ENCODE measurements around the gene OLA1.

The OLA1 gene

GRCh38 chr2:174202188-174202587, 46.1 kb downstream of the OLA1 start:
- Histone ChIP-seq H3K9me3 (ENCODE audit: control insufficient read depth, insufficient read depth, low read length) (no peaks in the 10 kb centered on the region), H3K27me3 (ENCODE audit: control insufficient read depth, low read length) (no peaks in the 10 kb centered on the region), H3K36me3 (ENCODE audit: control insufficient read depth, low read length) (peaks cover 13% of the 10 kb centered on the region), H4K20me1 (ENCODE audit: control insufficient read depth, insufficient read depth, low read depth, low read length) (peaks cover 7% of the 10 kb centered on the region; the same call in 1 of the 2 replicates), H3K9me2 (replicated peaks; ENCODE audit: control insufficient read depth, low read length) (no peaks in the 10 kb centered on the region), H3K27ac (ENCODE audit: low read depth, low read length) (no peak overlapping the region), H3K4me2 (ENCODE audit: low read length) (no peak overlapping the region), H3F3A (ENCODE audit: control insufficient read depth, insufficient read depth) (no peaks in the 10 kb centered on the region), H3K4me3 (ENCODE audit: low read length) (no peak overlapping the region), H3K4me1 (ENCODE audit: control insufficient read depth, low read length) (no peaks in the 10 kb centered on the region), H3K79me2 (ENCODE audit: control insufficient read depth, low read length) (peaks cover 81% of the 10 kb centered on the region)
- TF ChIP-seq CTCF (IDR thresholded peaks at IDR 0.05; ENCODE audit: low read depth, low read length, poor library complexity, severe bottlenecking) (no peak), EZH2phosphoT487 (IDR thresholded peaks at IDR 0.05; ENCODE audit: borderline replicate concordance, low read length) (no peak)

- no peaks in the 10 kb centered on the region for H3F3A ChIP-seq (ENCODE audit: control insufficient read depth, insufficient read depth)
- H3K36me3 ChIP-seq (ENCODE audit: control insufficient read depth, low read length) = peaks cover 13% of the 10 kb centered on the region
- no peak overlapping the region for H3K4me2 ChIP-seq (ENCODE audit: low read length)
- no peak for TF ChIP-seq EZH2phosphoT487 (IDR thresholded peaks at IDR 0.05; ENCODE audit: borderline replicate concordance, low read length)
- TF ChIP-seq CTCF (IDR thresholded peaks at IDR 0.05; ENCODE audit: low read depth, low read length, poor library complexity, severe bottlenecking) = no peak
- H3K4me3 ChIP-seq (ENCODE audit: low read length) = no peak overlapping the region
- H3K9me2 ChIP-seq (replicated peaks; ENCODE audit: control insufficient read depth, low read length) = no peaks in the 10 kb centered on the region
- H3K79me2 ChIP-seq (ENCODE audit: control insufficient read depth, low read length) = peaks cover 69% of the 10 kb centered on the region
- no peak overlapping the region for H3K27ac ChIP-seq (ENCODE audit: low read depth, low read length)
- H4K20me1 ChIP-seq (ENCODE audit: control insufficient read depth, insufficient read depth, low read depth, low read length) = peaks cover 7% of the 10 kb centered on the region; the same call in 1 of the 2 replicates
- no peaks in the 10 kb centered on the region for H3K27me3 ChIP-seq (ENCODE audit: control insufficient read depth, low read length)
- H3K9me3 ChIP-seq (ENCODE audit: control insufficient read depth, insufficient read depth, low read length) = no peaks in the 10 kb centered on the region
- H3K4me1 ChIP-seq (ENCODE audit: control insufficient read depth, low read length) = no peaks in the 10 kb centered on the region
Measured at GRCh38 chr2:174198846-174199564, 49.3 kb downstream of the OLA1 start.

DNA sequence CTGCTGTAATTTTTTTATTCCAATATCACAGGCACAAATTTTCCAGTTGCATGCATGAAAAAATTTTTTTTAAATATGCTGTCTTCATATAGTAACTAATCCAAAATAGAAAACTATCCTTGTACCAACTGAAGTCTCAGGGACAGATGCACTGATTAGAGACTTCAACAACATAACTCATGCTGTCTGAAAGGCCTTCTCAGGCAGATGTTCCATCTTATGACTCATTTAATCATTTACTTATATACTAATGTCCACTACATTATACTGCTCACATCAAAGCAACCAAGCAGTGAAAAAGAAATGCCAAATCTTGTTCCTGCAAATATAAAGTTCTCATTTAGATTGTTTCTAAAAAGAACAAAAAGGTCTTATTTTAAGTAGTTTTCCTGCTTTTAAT, 53.1 kb downstream of the OLA1 start:
- Histone ChIP-seq H3K4me3 (ENCODE audit: low read length) (no peak overlapping the region), H3K27ac (ENCODE audit: low read depth, low read length) (no peak overlapping the region), H3K9me3 (ENCODE audit: control insufficient read depth, insufficient read depth, low read length) (no peaks in the 10 kb centered on the region), H3K27me3 (ENCODE audit: control insufficient read depth, low read length) (no peaks in the 10 kb centered on the region), H3F3A (ENCODE audit: control insufficient read depth, insufficient read depth) (no peaks in the 10 kb centered on the region), H3K4me2 (ENCODE audit: low read length) (no peak overlapping the region), H3K79me2 (ENCODE audit: control insufficient read depth, low read length) (peaks cover 56% of the 10 kb centered on the region), H3K4me1 (ENCODE audit: control insufficient read depth, low read length) (no peaks in the 10 kb centered on the region), H3K36me3 (ENCODE audit: control insufficient read depth, low read length) (peaks cover 3% of the 10 kb centered on the region; the same call in 1 of the 2 replicates), H3K9me2 (replicated peaks; ENCODE audit: control insufficient read depth, low read length) (no peaks in the 10 kb centered on the region), H4K20me1 (ENCODE audit: control insufficient read depth, insufficient read depth, low read depth, low read length) (no peaks in the 10 kb centered on the region)
- no peak for TF ChIP-seq CTCF (IDR thresholded peaks at IDR 0.05; ENCODE audit: low read depth, low read length, poor library complexity, severe bottlenecking)
- TF ChIP-seq EZH2phosphoT487 (IDR thresholded peaks at IDR 0.05; ENCODE audit: borderline replicate concordance, low read length) = no peak
